Measurements from ENCODE around the gene NUDT22.

The NUDT22 gene

DNA sequence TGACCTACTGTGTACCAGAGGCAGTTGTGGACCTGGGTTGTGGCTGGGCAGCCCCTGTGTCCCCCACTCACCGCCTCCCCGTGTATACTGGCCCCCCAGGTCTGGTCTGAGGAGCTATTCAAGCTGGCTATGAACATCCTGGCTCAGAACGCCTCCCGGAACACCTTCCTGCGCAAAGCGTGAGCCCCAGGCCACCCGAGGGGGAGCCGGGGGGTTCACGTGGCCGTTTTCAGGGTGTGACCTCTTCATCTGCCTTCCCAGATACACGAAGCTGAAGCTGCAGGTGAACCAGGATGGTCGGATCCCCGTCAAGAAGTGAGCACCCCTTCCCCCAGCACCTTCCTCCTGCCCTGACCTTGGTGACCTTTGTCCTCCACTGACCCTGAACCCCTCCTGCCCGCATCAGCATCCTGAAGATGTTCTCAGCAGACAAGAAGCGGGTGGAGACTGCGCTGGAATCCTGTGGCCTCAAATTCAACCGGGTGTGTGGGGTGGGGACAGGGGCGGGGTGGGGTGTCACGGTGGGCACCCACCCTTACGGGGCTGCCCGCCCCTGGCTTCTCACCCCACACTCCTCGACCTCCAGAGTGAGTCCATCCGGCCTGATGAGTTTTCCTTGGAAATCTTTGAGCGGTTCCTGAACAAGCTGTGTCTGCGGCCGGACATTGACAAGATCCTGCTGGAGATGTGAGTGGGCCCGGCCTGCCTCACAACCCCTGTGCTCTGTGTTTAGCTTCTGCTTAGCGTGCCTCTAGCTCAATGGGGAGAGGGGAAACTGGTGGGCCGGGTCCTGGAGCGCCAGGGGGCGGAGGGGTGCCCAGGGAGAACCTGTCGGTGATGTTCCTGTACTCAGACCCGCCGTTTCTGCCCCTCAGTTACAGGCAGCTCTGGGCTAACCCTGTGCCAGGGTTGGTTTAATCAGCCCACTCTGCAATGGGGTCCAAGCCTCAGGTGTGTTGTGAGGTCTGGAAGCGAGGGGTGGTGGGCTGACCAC lies 29.4 kb downstream of the NUDT22 start:
- H3K4me3 ChIP-seq (ENCODE audit: control insufficient read depth, low read depth, low read length) = no peak overlapping the region
- TF ChIP-seq, protein P1, sequence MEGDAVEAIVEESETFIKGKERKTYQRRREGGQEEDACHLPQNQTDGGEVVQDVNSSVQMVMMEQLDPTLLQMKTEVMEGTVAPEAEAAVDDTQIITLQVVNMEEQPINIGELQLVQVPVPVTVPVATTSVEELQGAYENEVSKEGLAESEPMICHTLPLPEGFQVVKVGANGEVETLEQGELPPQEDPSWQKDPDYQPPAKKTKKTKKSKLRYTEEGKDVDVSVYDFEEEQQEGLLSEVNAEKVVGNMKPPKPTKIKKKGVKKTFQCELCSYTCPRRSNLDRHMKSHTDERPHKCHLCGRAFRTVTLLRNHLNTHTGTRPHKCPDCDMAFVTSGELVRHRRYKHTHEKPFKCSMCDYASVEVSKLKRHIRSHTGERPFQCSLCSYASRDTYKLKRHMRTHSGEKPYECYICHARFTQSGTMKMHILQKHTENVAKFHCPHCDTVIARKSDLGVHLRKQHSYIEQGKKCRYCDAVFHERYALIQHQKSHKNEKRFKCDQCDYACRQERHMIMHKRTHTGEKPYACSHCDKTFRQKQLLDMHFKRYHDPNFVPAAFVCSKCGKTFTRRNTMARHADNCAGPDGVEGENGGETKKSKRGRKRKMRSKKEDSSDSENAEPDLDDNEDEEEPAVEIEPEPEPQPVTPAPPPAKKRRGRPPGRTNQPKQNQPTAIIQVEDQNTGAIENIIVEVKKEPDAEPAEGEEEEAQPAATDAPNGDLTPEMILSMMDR (conservative IDR thresholded peaks at IDR 0.05; ENCODE audit: control insufficient read depth, insufficient read depth, low read depth, low read length) = no peak
- DNase-seq (ENCODE audit: low read depth) = no peak

DNA sequence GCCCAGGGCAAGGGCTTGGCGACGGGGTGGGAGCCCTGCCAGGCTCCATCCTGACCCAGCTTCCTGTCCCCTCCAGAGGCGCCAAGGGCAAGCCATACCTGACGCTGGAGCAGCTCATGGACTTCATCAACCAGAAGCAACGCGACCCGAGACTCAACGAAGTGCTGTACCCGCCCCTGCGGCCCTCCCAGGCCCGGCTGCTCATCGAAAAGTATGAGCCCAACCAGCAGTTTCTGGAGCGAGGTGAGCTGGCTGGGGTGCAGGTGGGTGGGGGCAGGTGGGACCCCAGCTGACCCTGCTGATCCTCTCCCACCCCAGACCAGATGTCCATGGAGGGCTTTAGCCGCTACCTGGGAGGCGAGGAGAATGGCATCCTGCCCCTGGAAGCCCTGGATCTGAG lies 30.2 kb downstream of the NUDT22 start:
- DNase-seq (ENCODE audit: low read depth) = no peak

DNA sequence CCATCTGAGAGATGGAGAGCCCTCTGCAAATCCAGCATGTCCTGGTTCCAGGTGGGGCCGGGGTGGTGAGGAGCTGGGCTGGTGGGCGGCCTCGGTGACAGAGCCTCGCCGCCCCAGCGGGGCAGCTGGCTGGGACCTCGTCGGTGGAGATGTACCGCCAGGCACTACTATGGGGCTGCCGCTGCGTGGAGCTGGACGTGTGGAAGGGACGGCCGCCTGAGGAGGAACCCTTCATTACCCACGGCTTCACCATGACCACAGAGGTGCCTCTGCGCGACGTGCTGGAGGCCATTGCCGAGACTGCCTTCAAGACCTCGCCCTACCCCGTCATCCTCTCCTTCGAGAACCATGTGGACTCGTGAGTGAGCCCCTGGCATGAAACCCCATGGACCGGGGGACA lies 32.3 kb downstream of the NUDT22 start:
- no peak overlapping the region for H3K4me3 ChIP-seq (ENCODE audit: control insufficient read depth, low read depth, low read length)
- TF ChIP-seq, protein P1 (conservative IDR thresholded peaks at IDR 0.05; ENCODE audit: control insufficient read depth, insufficient read depth, low read depth, low read length) = no peak
- no peak for DNase-seq (ENCODE audit: low read depth)

More for the DNA sequence above, 30.2 kb downstream of the NUDT22 start:
- H3K4me3 ChIP-seq (ENCODE audit: control insufficient read depth, low read depth, low read length) = no peak overlapping the region
- TF ChIP-seq, protein P1 (conservative IDR thresholded peaks at IDR 0.05; ENCODE audit: control insufficient read depth, insufficient read depth, low read depth, low read length) = no peak

DNA sequence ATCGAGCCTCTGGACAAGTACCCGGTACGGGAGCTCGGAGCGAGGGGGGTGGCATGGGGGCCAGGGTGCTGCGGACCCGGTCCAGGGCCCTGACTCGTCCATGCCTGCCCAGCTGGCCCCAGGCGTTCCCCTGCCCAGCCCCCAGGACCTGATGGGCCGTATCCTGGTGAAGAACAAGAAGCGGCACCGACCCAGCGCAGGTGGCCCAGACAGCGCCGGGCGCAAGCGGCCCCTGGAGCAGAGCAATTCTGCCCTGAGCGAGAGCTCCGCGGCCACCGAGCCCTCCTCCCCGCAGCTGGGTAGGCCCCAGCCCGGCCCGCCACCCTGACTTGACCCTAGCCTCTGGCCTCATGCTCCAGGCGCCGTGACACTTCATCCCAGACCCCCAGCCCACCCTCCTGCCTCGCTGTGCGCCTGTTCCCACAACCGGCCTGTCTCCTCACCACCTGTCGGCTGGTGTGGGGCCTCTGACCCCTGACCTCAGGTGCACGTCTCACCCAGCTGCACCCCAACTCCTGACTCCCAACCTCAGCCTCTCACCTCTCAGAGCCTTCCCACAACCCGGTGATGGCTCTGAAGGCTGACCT lies 33.0 kb downstream of the NUDT22 start:
- DNase-seq (ENCODE audit: low read depth) = no peak
- no peak overlapping the region for H3K4me3 ChIP-seq (ENCODE audit: control insufficient read depth, low read depth, low read length)
- TF ChIP-seq, protein P1 (conservative IDR thresholded peaks at IDR 0.05; ENCODE audit: control insufficient read depth, insufficient read depth, low read depth, low read length) = no peak

DNA sequence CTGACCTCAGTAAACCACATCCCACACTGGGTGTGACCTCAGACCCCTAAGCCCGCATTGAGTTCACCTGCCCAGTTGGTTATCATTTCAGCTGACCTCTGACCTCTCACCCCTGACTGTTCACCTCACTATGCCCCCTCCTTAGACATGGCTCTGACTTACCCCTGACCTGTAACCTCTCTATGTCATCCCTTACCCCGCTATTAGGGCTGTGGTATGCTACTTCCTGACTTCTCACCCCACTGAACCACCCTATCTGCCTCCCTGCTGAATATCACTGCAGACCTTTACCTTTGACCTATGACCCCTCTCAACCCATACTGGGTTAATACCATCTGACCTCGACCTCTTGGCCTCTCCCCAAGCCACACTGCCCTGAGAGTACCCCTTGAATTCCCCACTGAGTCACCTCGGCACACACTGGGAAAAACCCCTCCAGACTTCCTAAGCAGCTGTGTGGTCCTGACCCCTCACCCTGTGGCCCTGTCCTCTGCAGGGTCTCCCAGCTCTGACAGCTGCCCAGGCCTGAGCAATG lies 33.5 kb downstream of the NUDT22 start:
- TF ChIP-seq, protein P1 (conservative IDR thresholded peaks at IDR 0.05; ENCODE audit: control insufficient read depth, insufficient read depth, low read depth, low read length) = no peak
- H3K4me3 ChIP-seq (ENCODE audit: control insufficient read depth, low read depth, low read length) = no peak overlapping the region
- DNase-seq (ENCODE audit: low read depth) = no peak

DNA sequence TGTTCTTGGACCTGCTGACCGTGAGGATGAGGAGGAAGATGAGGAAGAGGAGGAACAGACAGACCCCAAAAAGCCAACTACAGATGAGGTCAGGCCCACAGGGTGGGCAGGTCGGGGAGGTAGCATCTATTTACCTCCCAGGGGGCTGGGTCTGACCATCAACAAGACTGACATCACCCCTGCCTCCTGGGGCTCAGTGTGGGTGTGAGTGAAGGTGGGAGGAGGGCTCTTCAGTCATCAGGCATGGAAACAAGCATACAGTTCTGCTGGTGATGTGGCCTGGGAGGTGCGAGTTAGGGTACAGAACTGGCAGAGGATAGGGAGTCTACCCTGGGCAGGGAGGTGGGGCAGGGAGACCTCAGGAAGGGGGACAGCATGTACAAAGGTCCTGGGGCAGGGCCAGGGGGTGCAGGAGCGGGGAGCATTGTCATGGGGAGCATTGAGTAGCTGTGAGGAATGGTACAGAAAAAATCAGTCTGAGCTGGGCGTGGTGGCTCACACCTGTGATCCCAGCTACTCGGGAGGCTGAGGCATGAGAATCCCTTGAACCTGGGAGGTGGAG lies 34.2 kb downstream of the NUDT22 start:
- no peak for DNase-seq (ENCODE audit: low read depth)
- TF ChIP-seq, protein P1 (conservative IDR thresholded peaks at IDR 0.05; ENCODE audit: control insufficient read depth, insufficient read depth, low read depth, low read length) = no peak
- H3K4me3 ChIP-seq (ENCODE audit: control insufficient read depth, low read depth, low read length) = no peak overlapping the region

Data from fibroblast of mammary gland (primary cell).